ENCODE data around the gene ERN1.

- TF ChIP-seq ZNF174 (tag by site-specific recombination; IDR thresholded peaks at IDR 0.05) (no peak), ZBTB44 (tag by site-specific recombination; IDR thresholded peaks at IDR 0.05) (no peak), ZNF350 (tag by site-specific recombination; IDR thresholded peaks at IDR 0.05) (no peak), CTCF (tag by site-specific recombination; IDR thresholded peaks at IDR 0.05) (no peak), PRDM1 (tag by site-specific recombination; IDR thresholded peaks at IDR 0.05) (no peak), ZNF311 (tag by site-specific recombination; IDR thresholded peaks at IDR 0.05; ENCODE audit: borderline replicate concordance) (no peak), ZNF513 (tag by site-specific recombination; IDR thresholded peaks at IDR 0.05) (no peak), ZNF792 (tag by site-specific recombination; IDR thresholded peaks at IDR 0.05) (no peak), ZNF398 (tag by site-specific recombination; IDR thresholded peaks at IDR 0.05) (no peak), ZNF747 (tag by site-specific recombination; IDR thresholded peaks at IDR 0.05) (no peak), SCRT1 (tag by site-specific recombination; IDR thresholded peaks at IDR 0.05; ENCODE audit: borderline replicate concordance) (no peak), ZNF623 (tag by site-specific recombination; IDR thresholded peaks at IDR 0.05) (no peak), ZNF707 (tag by site-specific recombination; IDR thresholded peaks at IDR 0.05) (no peak), ZNF404 (tag by site-specific recombination; IDR thresholded peaks at IDR 0.05) (no peak)
These were observed 70.2 kb downstream of the ERN1 start for GRCh38 chr17:64059756-64060155.

All from HEK293 (cell line).